Neuronal stem cell (in vitro differentiated cells): ENCODE measurements around the gene MIB1.

ENCODE experiments used
- DNase-seq: peaks from one replicate; pipeline ENCODE4 v3.0.0-alpha.2; 2013; ENCODE audit warnings: low spot score
- H2AFZ ChIP-seq: one replicate; pipeline ENCODE4 v1.6.1; 2013; ENCODE audit warnings: mild to moderate bottlenecking, low read length, inconsistent platforms
- H2AK5ac ChIP-seq: 2 replicates; pipeline ENCODE4 v1.6.1; 2013; ENCODE audit warnings: low read depth, mild to moderate bottlenecking, inconsistent platforms, low read length, moderate library complexity, mixed read lengths
- H2BK120ac ChIP-seq: 2 replicates; pipeline ENCODE4 v1.6.1; 2013; ENCODE audit warnings: low read depth, mild to moderate bottlenecking, inconsistent platforms, low read length, moderate library complexity, mixed read lengths
- H2BK12ac ChIP-seq: one replicate; pipeline ENCODE4 v1.6.1; 2013; ENCODE audit warnings: low read length, inconsistent platforms
- H2BK15ac ChIP-seq: 2 replicates; pipeline ENCODE4 v1.6.1; 2013; ENCODE audit warnings: mild to moderate bottlenecking, low read length, inconsistent platforms, mixed read lengths
- H2BK5ac ChIP-seq: one replicate; pipeline ENCODE4 v1.6.1; 2013; ENCODE audit warnings: inconsistent platforms, mild to moderate bottlenecking, low read length, moderate library complexity
- H3K14ac ChIP-seq: one replicate; pipeline ENCODE4 v1.6.1; 2013; ENCODE audit warnings: low read length, inconsistent platforms
- H3K18ac ChIP-seq: 2 replicates; pipeline ENCODE4 v1.6.1; 2013; ENCODE audit warnings: low read length, inconsistent platforms
- H3K23ac ChIP-seq: 2 replicates; pipeline ENCODE4 v1.6.1; 2013; ENCODE audit warnings: low read depth, mild to moderate bottlenecking, mixed read lengths, low read length, inconsistent platforms; ENCODE audit not compliant: poor library complexity
- H3K27ac ChIP-seq: replicated peaks from 3 replicates; pipeline ENCODE4 v1.5.1; 2013; ENCODE audit warnings: low read length, inconsistent platforms
- H3K27me3 ChIP-seq, 3 experiments: 2 replicates each; pipeline ENCODE4 v1.6.1; 2013; ENCODE audit warnings: low read length in 3 of 3, mild to moderate bottlenecking in 2 of 3, inconsistent platforms in 1 of 3, low read depth in 1 of 3, mixed read lengths in 1 of 3, moderate library complexity in 1 of 3; ENCODE audit not compliant: control insufficient read depth in 3 of 3, insufficient read depth in 3 of 3
- H3K36me3 ChIP-seq, 2 donors: replicated peaks in 1 of 2; 2 replicates each; pipeline ENCODE4 v1.6.1; 2013; ENCODE audit warnings: low read length in 2 of 2; ENCODE audit not compliant: control insufficient read depth in 2 of 2, insufficient read depth in 2 of 2
- H3K4ac ChIP-seq: 2 replicates; pipeline ENCODE4 v1.6.1; 2013; ENCODE audit warnings: inconsistent platforms, mild to moderate bottlenecking, low read length, moderate library complexity
- H3K4me1 ChIP-seq, 2 donors: 1 replicate in 1 of 2; 2 replicates in 1 of 2; pipeline ENCODE4 v1.6.1; 2013; ENCODE audit warnings: low read length in 2 of 2, low read depth in 1 of 2; ENCODE audit not compliant: control insufficient read depth in 2 of 2, insufficient read depth in 1 of 2
- H3K4me2 ChIP-seq: one replicate; pipeline ENCODE4 v1.6.1; 2013; ENCODE audit warnings: mild to moderate bottlenecking, low read length, inconsistent platforms; ENCODE audit not compliant: insufficient read depth, poor library complexity, severe bottlenecking
- H3K4me3 ChIP-seq, 2 donors: 2 replicates each; pipeline ENCODE4 v1.5.1; 2013; ENCODE audit warnings: low read length in 2 of 2, mild to moderate bottlenecking in 2 of 2, inconsistent platforms in 1 of 2, moderate library complexity in 1 of 2
- H3K79me1 ChIP-seq: one replicate; pipeline ENCODE4 v1.6.1; 2013; ENCODE audit warnings: low read depth, mild to moderate bottlenecking, inconsistent platforms, low read length, moderate library complexity
- H3K9ac ChIP-seq: one replicate; pipeline ENCODE4 v1.6.1; 2013; ENCODE audit warnings: mild to moderate bottlenecking, low read depth, low read length, inconsistent platforms; ENCODE audit not compliant: poor library complexity
- H3K9me3 ChIP-seq, 2 donors: replicated peaks in 1 of 2; 2 replicates each; pipeline versions ENCODE3 to v1.6.1; 2013; ENCODE audit warnings: low read length in 2 of 2, mild to moderate bottlenecking in 2 of 2, inconsistent platforms in 1 of 2, low read depth in 1 of 2, mixed read lengths in 1 of 2, moderate library complexity in 1 of 2; ENCODE audit not compliant: control insufficient read depth in 2 of 2, insufficient read depth in 1 of 2
- H4K8ac ChIP-seq: one replicate; pipeline ENCODE4 v1.6.1; 2013; ENCODE audit warnings: low read depth, mild to moderate bottlenecking, inconsistent platforms, low read length, moderate library complexity
- H4K91ac ChIP-seq: one replicate; pipeline ENCODE4 v1.6.1; 2013; ENCODE audit warnings: low read length, low read depth, mild to moderate bottlenecking, inconsistent platforms; ENCODE audit not compliant: poor library complexity
- WGBS, 2 donors: extraction: QIAGEN DNeasy Blood & Tissue Kit; methylation state at CpG; one replicate each; pipeline ENCODE4 v1.1.7; 2013; ENCODE audit warnings: missing lambda C conversion rate in 2 of 2, mixed read lengths in 1 of 2; ENCODE audit not compliant: insufficient read length in 2 of 2, insufficient replicate concordance in 1 of 2; ENCODE audit errors: extremely low coverage in 2 of 2; 5-methylcytosine and 5-hydroxymethylcytosine counted together

Gene MIB1

DNA sequence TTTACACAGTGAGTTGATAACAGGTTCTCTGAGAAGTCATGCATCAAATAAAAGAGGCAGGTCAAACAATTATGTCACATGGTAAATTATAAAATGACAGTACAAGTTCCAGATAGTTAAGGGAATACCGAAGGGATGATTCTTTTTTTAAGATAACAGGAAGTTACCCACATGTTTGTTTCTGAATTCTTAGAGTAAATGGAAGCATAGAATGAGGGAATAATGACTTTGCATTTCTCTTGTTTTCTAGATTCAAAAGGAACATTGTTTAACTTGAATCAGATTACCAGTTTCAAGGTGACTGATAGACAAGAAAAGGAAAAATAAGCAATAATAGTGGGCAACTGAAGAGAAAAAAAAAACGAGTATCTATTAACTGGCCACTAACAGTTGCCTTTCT is 124.5 kb downstream of the MIB1 start:
- Histone ChIP-seq H3K4me2 (no peak overlapping the region), H3K79me1 (no peaks in the 10 kb centered on the region), H3K9me3 (peaks cover 6 to 10% of the 10 kb centered on the region in 2 donors), H2AK5ac (no peak overlapping the region), H2BK5ac (no peak overlapping the region), H3K27ac (no peak overlapping the region), H3K4ac (no peak overlapping the region), H3K4me1 (peaks cover 0 to 2% of the 10 kb centered on the region in 2 donors), H4K8ac (no peak overlapping the region), H3K18ac (no peak overlapping the region), H3K9ac (no peak overlapping the region), H3K23ac (no peak overlapping the region), H2AFZ (no peak overlapping the region), H3K14ac (no peak overlapping the region), H4K91ac (no peak overlapping the region), H2BK12ac (no peak overlapping the region), H3K36me3 (peaks cover 16 to 87% of the 10 kb centered on the region in 2 donors), H3K27me3 (no peaks in the 10 kb centered on the region), H3K4me3 (no peak overlapping the region), H2BK15ac (no peak overlapping the region), H2BK120ac (no peak overlapping the region)
- no peak for DNase-seq
- WGBS, 2 donors, result no CpG with 5 or more reads among the region's 2 CpGs

GRCh38 chr18:21868770-21869169 is 128.2 kb downstream of the MIB1 start:
- Histone ChIP-seq H4K91ac (no peak overlapping the region), H4K8ac (no peak overlapping the region), H2BK15ac (no peak overlapping the region), H3K4ac (no peak overlapping the region), H3K23ac (no peak overlapping the region), H3K36me3 (peaks cover 2 to 64% of the 10 kb centered on the region in 2 donors), H3K9ac (no peak overlapping the region), H3K27ac (no peak overlapping the region), H3K9me3 (peaks cover 0 to 6% of the 10 kb centered on the region in 2 donors), H3K4me1 (peaks cover 0 to 2% of the 10 kb centered on the region in 2 donors), H3K4me2 (no peak overlapping the region), H3K27me3 (no peaks in the 10 kb centered on the region), H2BK5ac (no peak overlapping the region), H3K14ac (no peak overlapping the region), H2AFZ (no peak overlapping the region), H2BK12ac (no peak overlapping the region), H3K79me1 (no peaks in the 10 kb centered on the region), H2BK120ac (no peak overlapping the region), H2AK5ac (no peak overlapping the region), H3K4me3 (no peak overlapping the region), H3K18ac (no peak overlapping the region)
- WGBS, 2 donors, result no CpG with 5 or more reads among the region's 4 CpGs
- no peak for DNase-seq

- Histone ChIP-seq H2BK12ac (no peak overlapping the region), H4K91ac (no peak overlapping the region), H2BK5ac (no peak overlapping the region), H2BK15ac (no peak overlapping the region), H2AK5ac (no peak overlapping the region), H3K36me3 (no peaks in the 10 kb centered on the region), H3K27me3 (no peaks in the 10 kb centered on the region), H3K79me1 (no peaks in the 10 kb centered on the region), H3K27ac (no peak overlapping the region), H3K4me2 (no peak overlapping the region), H3K23ac (no peak overlapping the region), H3K14ac (no peak overlapping the region), H2AFZ (no peak overlapping the region), H3K9me3 (no peaks in the 10 kb centered on the region), H3K18ac (no peak overlapping the region), H2BK120ac (no peak overlapping the region), H3K9ac (no peak overlapping the region), H3K4me3 (no peak overlapping the region), H4K8ac (no peak overlapping the region), H3K4me1 (no peaks in the 10 kb centered on the region), H3K4ac (no peak overlapping the region)
- DNase-seq, result no peak
- WGBS, 2 donors, result no CpG with 5 or more reads among the region's 1 CpG
These were observed 149.0 kb downstream of the MIB1 start for GRCh38 chr18:21889570-21889969.

DNA sequence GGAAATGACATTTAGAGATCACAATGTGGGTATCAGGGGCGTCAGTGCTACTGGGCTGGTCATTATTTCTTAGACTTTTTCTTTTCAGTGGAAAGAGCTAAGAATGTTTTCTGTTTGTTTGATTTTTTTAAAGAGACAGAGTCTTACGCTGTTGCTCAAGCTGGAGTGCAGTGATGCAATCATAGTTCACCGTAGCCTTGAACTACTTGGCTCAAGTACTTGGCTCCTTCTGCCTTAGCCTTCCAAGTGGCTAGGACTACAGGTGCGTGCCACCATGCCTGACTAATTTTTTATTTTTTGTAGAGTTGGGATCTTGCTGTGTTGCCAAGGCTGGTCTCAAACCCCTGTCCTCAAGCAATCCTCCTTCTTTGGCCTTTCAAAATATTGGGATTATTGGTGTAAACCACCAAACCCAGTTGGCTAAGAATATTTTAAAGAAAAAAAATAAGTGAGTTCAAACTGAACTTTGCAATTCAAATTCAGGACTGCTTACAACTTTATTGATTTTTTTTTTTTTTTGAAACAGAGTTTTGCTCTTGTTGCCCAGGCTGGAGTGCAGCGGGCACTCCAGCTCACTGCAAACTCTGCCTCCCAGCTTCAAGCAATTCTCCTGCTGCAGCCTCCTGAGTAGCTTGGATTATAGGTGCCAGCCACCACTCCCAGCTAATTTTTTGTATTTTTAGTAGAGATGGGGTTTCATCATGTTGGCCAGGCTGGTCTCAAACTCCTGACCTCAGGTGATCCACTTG is 154.2 kb downstream of the MIB1 start:
- Histone ChIP-seq H2BK5ac (no peak overlapping the region), H3K18ac (no peak overlapping the region), H3K14ac (no peak overlapping the region), H3K4me2 (no peak overlapping the region), H3K36me3 (no peaks in the 10 kb centered on the region), H2BK15ac (no peak overlapping the region), H3K27me3 (no peaks in the 10 kb centered on the region), H4K91ac (no peak overlapping the region), H3K4ac (no peak overlapping the region), H3K23ac (no peak overlapping the region), H3K27ac (no peak overlapping the region), H2AK5ac (no peak overlapping the region), H3K4me1 (no peaks in the 10 kb centered on the region), H2BK12ac (no peak overlapping the region), H2BK120ac (no peak overlapping the region), H3K4me3 (no peak overlapping the region), H4K8ac (no peak overlapping the region), H2AFZ (no peak overlapping the region), H3K79me1 (no peaks in the 10 kb centered on the region), H3K9me3 (no peaks in the 10 kb centered on the region), H3K9ac (no peak overlapping the region)
- no peak for DNase-seq
- no CpG with 5 or more reads among the region's 5 CpGs for WGBS, 2 donors
